ENCODE results near the gene RANBP1. TPM values are rescaled to one million over a fixed set of nuclear protein-coding genes. Genes with fewer than 3 reads are reported as not detected.

The RANBP1 gene
- total RNA-seq, 6 donors from 2014 or later, result 55.3 to 154 (median 87.8) TPM

DNA sequence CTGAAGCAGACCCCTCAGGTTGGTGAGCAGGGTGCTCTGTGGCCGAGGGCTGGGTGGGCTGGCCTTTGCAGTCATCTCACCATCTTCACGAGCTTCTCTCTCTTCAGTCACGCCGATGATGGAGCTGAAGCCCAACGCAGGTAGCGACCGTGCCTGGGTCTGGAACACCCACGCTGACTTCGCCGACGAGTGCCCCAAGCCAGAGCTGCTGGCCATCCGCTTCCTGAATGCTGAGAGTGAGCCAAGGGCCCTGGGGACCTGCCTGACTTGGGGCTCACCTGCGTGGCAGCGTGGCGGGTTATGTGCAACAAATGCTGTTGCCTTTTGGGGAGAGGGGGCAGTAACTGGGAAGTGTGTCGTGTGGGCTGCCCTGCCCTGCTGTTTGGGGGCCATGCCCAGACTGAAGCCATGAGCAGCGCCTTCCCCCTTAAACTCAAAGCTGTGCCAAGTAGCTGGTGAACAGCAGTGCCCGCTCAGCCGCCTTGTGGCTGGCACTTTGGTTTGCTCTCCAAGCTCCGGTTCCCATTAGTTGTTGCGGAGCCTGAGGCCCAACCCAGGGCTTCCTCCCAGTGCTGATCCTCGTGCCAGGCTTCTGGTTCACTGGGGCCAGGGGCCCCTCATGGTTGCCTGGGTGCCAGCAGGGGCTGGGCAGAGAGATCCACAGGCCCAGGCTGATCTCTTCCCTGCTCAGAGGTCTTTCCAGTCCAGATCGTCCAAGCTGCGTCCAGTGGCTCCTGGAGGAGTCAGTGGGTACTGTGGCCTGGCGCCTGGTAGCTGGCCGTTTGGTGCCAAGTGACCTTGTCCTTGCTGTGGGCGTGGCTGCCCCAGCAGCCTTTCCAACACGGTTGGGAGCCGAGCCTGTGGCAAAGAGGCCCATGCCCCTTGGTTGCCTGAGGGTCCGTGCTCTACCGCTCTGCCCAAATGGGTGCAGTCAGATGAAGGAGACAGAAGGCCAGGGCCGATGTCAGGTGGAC is 9.6 kb downstream of the RANBP1 start:
- Histone ChIP-seq H3K4me3 (no peak overlapping the region), H3K36me3 (peaks cover 0 to 65% (median 50%) of the 10 kb centered on the region in 4 donors), H3K27ac (no peak overlapping the region), H3K9me3 (no peaks in the 10 kb centered on the region), H3K27me3 (no peaks in the 10 kb centered on the region), H3K4me1 (peaks cover 0 to 6% (median 3%) of the 10 kb centered on the region in 4 donors)
- no peak for ATAC-seq (ENCODE audit: low FRiP score in 2 of 2)
- TF ChIP-seq POLR2A (IDR thresholded peaks at IDR 0.05) (no peak), CTCF (IDR thresholded peaks at IDR 0.05) (no peak), EP300 (IDR thresholded peaks at IDR 0.05) (no peak), POLR2AphosphoS5 (IDR thresholded peaks at IDR 0.05) (no peak)
- 91 to 95% methylated on average over 13 to 32 of the region's 32 CpGs for WGBS, 2 donors
- peak in 1 of 2 donors; percentile 60 for DNase-seq

DNA sequence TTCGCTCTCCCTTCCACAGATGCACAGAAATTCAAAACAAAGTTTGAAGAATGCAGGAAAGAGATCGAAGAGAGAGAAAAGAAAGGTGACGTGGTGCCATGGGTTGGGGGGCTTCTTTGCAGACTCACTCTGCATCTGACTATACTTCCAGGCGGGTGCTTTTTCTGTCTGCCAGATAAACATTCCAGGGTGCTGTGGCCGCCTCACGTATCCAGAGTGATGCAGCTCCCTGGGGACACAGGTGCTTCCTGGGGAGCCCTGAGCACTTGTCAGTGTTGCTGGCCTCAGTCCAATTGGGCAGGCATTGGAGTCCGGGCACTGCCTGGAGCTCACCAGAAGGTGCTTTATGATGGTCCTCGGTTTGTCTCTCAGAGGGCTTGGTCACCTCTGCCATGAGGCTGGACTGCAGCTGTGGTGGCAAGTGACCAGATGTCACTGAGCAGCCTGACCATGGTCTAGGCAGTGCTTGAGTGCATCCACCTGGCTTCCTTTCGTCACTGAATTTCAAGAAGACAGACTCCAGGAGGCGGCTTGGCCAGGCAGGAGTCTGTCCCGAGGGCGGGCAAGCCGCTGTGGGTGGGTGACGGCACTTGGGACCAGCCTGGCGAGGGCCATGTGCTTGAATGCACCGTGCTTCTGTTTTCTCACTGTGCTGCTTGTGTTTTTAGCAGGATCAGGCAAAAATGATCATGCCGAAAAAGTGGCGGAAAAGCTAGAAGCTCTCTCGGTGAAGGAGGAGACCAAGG is 10.6 kb downstream of the RANBP1 start:
- Histone ChIP-seq H3K27ac (no peak overlapping the region), H3K27me3 (no peaks in the 10 kb centered on the region), H3K4me1 (peaks cover 0 to 11% (median 8%) of the 10 kb centered on the region in 4 donors), H3K9me3 (no peaks in the 10 kb centered on the region), H3K4me3 (no peak overlapping the region), H3K36me3 (peaks cover 0 to 55% (median 43%) of the 10 kb centered on the region in 4 donors)
- 88 to 92% methylated on average over 15 to 19 of the region's 19 CpGs for WGBS, 2 donors
- ATAC-seq (ENCODE audit: low FRiP score in 2 of 2) (no peak), DNase-seq (peak in 1 of 2 donors; percentile 70)
- no peak for TF ChIP-seq POLR2A (IDR thresholded peaks at IDR 0.05)

DNA sequence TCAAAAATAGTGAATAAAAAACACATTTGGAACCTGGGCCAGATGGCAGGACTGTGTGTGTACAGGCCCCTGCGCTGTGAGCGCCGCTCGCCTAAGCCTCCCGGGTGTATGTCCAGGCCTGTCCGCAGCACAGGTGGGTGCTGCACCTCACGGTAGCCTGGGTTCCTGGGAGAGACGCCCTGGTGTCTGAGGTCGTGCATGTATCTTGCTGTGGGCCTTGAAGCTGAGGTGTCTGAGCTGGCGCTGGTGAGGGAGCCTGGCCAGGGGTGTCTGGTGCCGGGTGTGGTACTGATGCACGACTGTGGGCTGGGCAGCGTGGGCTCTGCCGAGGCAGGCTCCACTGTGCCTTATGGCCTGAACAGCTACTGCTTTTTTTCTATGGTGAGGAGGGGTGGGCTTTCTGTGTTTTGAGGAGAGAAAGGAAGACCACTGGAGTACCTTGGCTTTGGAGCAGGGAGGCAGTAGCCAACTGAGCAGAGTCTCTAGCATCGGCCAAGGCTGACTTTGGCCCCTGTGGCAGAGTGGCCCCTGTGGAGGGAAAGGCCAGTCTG is 11.5 kb downstream of the RANBP1 start:
- TF ChIP-seq CTCF (IDR thresholded peaks at IDR 0.05) (no peak), EP300 (IDR thresholded peaks at IDR 0.05) (no peak), POLR2AphosphoS5 (IDR thresholded peaks at IDR 0.05) (no peak), POLR2A (IDR thresholded peaks at IDR 0.05) (no peak)
- WGBS, 2 donors, result 86 to 93% methylated on average over 11 to 14 of the region's 15 CpGs
- H3K9me3 ChIP-seq, result no peaks in the 10 kb centered on the region
- no peak for ATAC-seq (ENCODE audit: low FRiP score in 2 of 2)
- no peak overlapping the region for H3K4me3 ChIP-seq
- H3K27ac ChIP-seq, result no peak overlapping the region
- H3K4me1 ChIP-seq, result peaks cover under 1 to 16% (median 7%) of the 10 kb centered on the region in 4 donors
- H3K27me3 ChIP-seq, result no peaks in the 10 kb centered on the region
- peak in 1 of 2 donors; percentile 63 for DNase-seq
- peaks cover 0 to 46% (median 36%) of the 10 kb centered on the region in 4 donors for H3K36me3 ChIP-seq

GRCh38 chr22:20127869-20128618 is 12.1 kb downstream of the RANBP1 start:
- H3K36me3 ChIP-seq, result peaks cover 0 to 45% (median 35%) of the 10 kb centered on the region in 4 donors
- TF ChIP-seq EP300 (IDR thresholded peaks at IDR 0.05) (no peak), CTCF (IDR thresholded peaks at IDR 0.05) (no peak), POLR2AphosphoS5 (IDR thresholded peaks at IDR 0.05) (no peak), POLR2A (IDR thresholded peaks at IDR 0.05) (no peak)
- ATAC-seq (ENCODE audit: low FRiP score in 2 of 2), result no peak

More at GRCh38 chr22:20127869-20128618, 12.1 kb downstream of the RANBP1 start:
- peak in 1 of 2 donors; percentile 26 for DNase-seq
- H3K27ac ChIP-seq, result no peak overlapping the region
- 80 to 83% methylated on average over 16 of the region's 17 CpGs for WGBS, 2 donors
- no peaks in the 10 kb centered on the region for H3K27me3 ChIP-seq
- no peaks in the 10 kb centered on the region for H3K9me3 ChIP-seq
- no peak overlapping the region for H3K4me3 ChIP-seq
- H3K4me1 ChIP-seq, result peaks cover 7 to 22% (median 14%) of the 10 kb centered on the region in 4 donors
